Suprapubic skin (tissue), 4 donors: ENCODE data around the gene MYMK. TPM values are rescaled to one million over a fixed set of nuclear protein-coding genes. Genes with fewer than 3 reads are reported as not detected.

Experiments used
- DNase-seq, 2 donors: peaks; one replicate each; pipeline ENCODE4 v3.0.0-alpha.2; 2019; ENCODE audit warnings: low spot score in 2 of 2
- H3K27ac ChIP-seq: fragments of 200-600 bp; sonication (generic); one replicate; pipeline ENCODE4 v1.5.1; 2019
- H3K27me3 ChIP-seq: fragments of 200-600 bp; sonication (generic); one replicate; pipeline ENCODE4 v1.5.1; 2019
- H3K36me3 ChIP-seq: fragments of 200-600 bp; sonication (generic); one replicate; pipeline ENCODE4 v1.5.1; 2019
- H3K4me1 ChIP-seq: fragments of 200-600 bp; sonication (generic); one replicate; pipeline ENCODE4 v1.5.1; 2019
- H3K4me3 ChIP-seq: fragments of 200-600 bp; sonication (generic); one replicate; pipeline ENCODE4 v1.5.1; 2019; ENCODE audit warnings: mild to moderate bottlenecking
- H3K9me3 ChIP-seq: fragments of 200-600 bp; sonication (generic); one replicate; pipeline ENCODE4 v1.5.1; 2019
- EP300 ChIP-seq: sonication (generic); formaldehyde crosslinking; IDR thresholded peaks from one replicate; pipeline ENCODE4 v1.6.1; 2017; ENCODE audit warnings: antibody characterized with exemption
- POLR2A ChIP-seq, 2 donors: fragments of 450-650 bp; IDR thresholded peaks; one replicate each; pipeline ENCODE4 v1.6.1; 2017; ENCODE audit warnings: antibody characterized with exemption in 2 of 2, mild to moderate bottlenecking in 2 of 2, moderate library complexity in 2 of 2
- POLR2AphosphoS5 ChIP-seq, 3 donors: sonication (generic); formaldehyde crosslinking; IDR thresholded peaks; one replicate each; pipeline ENCODE4 v1.6.1; 2017; ENCODE audit warnings: antibody characterized with exemption in 3 of 3
- WGBS: methylation state at CpG from one replicate; pipeline ENCODE4 v1.1.5; 2018; 5-methylcytosine and 5-hydroxymethylcytosine counted together
- total RNA-seq, 4 donors: library from RNA; depleted of rRNA; stranded (reverse); fragments of >200 nt; gene quantifications; one replicate each; pipeline ENCODE4 v1.1.0, GENCODE V29; 2016
- TF ChIP-seq, protein P1 (sequence below), 2 donors: fragments of 200-600 bp in 1 of 2; fragments of 450-650 bp in 1 of 2; sonication (generic) in 1 of 2; IDR thresholded peaks; one replicate each; pipeline ENCODE4 v1.5.1; 2016 to 2019; ENCODE audit warnings: antibody characterized with exemption in 2 of 2, mild to moderate bottlenecking in 1 of 2, moderate library complexity in 1 of 2

Gene MYMK
- total RNA-seq, 4 donors from 2014 or later: not detected

DNA sequence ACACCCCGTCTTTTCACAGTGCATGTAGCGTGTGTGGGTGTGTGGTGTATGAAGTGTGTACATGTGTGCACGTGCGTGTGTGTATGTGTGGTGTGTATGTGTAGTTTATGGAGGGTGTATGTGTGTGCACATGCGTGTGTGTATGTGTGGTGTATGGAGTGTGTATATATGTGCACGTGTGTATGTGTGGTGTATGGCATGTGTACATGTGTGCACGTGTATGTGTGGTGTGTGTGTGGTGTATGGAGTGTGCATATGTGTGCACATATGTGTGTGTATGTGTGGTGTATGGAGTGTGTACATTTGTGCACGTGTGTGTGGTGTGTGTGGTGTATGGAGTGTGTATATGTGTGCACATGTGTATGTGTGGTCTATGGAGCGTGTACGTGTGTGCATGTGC lies 13.2 kb downstream of the MYMK start:
- Histone ChIP-seq H3K4me3 (no peak overlapping the region), H3K27ac (no peak overlapping the region), H3K27me3 (peaks cover 6% of the 10 kb centered on the region), H3K9me3 (no peaks in the 10 kb centered on the region), H3K36me3 (no peaks in the 10 kb centered on the region), H3K4me1 (peaks cover 33% of the 10 kb centered on the region)
- no peak for DNase-seq
- TF ChIP-seq POLR2AphosphoS5 (IDR thresholded peaks at IDR 0.05) (no peak), POLR2A (IDR thresholded peaks at IDR 0.05) (no peak), EP300 (no peak)
- TF ChIP-seq, protein P1, sequence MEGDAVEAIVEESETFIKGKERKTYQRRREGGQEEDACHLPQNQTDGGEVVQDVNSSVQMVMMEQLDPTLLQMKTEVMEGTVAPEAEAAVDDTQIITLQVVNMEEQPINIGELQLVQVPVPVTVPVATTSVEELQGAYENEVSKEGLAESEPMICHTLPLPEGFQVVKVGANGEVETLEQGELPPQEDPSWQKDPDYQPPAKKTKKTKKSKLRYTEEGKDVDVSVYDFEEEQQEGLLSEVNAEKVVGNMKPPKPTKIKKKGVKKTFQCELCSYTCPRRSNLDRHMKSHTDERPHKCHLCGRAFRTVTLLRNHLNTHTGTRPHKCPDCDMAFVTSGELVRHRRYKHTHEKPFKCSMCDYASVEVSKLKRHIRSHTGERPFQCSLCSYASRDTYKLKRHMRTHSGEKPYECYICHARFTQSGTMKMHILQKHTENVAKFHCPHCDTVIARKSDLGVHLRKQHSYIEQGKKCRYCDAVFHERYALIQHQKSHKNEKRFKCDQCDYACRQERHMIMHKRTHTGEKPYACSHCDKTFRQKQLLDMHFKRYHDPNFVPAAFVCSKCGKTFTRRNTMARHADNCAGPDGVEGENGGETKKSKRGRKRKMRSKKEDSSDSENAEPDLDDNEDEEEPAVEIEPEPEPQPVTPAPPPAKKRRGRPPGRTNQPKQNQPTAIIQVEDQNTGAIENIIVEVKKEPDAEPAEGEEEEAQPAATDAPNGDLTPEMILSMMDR (IDR thresholded peaks at IDR 0.05): no peak
- 79% methylated on average over 10 of the region's 10 CpGs for whole genome bisulfite sequencing

DNA sequence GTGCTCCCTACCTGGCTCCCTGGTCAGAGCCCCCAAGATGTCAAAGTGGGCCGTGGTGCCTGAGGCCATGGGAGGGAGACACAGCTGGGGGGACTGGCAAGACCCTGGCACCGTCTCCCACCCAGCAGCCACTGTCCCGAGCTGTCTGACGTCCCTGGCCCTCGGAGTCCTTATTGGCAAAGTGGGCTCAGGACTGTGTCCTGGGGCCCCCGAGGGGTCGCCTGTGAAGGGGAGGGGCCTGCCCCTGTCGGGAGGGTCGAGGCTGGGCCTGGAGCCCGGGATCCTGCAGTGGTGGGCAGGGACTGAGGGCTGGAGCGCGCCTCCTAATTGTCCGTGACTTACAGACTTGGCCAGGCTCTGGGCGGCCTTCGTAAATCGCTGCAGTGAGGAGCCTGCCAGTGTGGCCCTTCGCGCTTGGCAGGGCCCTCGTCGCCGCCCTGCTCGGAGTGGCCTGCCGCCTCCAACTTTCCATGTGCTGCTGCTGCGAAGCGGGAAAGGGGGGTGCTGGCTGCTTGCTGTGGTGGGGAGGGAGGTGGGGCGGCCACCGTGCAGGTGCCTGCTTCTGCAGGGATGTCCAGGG lies 13.7 kb downstream of the MYMK start:
- H3K27me3 ChIP-seq: peaks cover 6% of the 10 kb centered on the region
- H3K4me3 ChIP-seq: no peak overlapping the region
- H3K4me1 ChIP-seq: peaks cover 37% of the 10 kb centered on the region
- whole genome bisulfite sequencing: 88% methylated on average over 18 of the region's 27 CpGs
- H3K9me3 ChIP-seq: no peaks in the 10 kb centered on the region
- H3K27ac ChIP-seq: no peak overlapping the region
- no peak for DNase-seq
- no peak for TF ChIP-seq EP300
- TF ChIP-seq POLR2AphosphoS5 (IDR thresholded peaks at IDR 0.05): no peak
- H3K36me3 ChIP-seq: no peaks in the 10 kb centered on the region

DNA sequence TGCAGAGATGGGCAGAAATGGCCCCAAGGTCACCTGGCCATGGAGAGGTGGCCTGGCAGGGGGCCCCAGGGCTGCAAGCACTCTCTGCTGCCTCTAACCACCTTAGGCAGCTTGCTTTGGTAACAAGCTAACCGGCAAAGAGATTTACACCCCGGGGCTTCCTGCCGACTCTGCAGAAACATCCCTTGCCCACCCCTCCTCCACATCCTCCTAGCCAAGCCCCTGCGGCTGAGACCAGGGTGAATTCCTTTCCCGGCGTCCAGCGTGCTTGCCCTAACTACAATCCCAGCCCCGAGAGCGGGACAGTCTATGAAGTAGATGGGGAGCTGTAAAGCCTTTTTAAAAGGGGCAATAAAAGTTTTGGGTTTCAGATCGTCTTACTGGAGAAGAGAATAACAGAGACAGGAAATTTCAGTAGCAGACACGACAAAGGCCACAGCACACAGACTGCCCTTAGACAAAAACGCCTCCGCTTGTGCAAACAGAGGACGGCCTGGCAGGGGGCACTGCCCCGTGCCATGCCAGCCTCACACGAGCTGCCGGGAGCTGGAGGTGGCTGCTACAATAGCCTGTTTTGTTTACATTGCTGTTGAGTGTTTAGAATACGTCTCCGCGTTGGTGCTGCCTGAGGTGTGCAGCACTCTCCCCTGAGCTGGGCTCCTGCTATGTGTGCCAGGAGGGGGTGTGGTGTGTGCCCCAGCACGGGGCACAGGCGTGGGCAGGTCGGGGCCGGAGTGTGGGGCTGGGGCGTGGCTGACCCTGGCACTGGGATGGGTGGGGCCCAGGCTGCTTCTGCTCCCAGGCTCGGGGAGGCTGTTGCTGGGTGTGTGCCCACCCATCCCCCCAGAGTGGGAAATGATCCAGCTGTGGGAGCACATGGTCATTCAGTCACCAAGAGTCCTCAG lies 15.3 kb downstream of the MYMK start:
- Histone ChIP-seq H3K4me1 (peaks cover 28% of the 10 kb centered on the region), H3K4me3 (peak overlapping the region; percentile 9), H3K9me3 (no peaks in the 10 kb centered on the region), H3K27ac (no peak overlapping the region), H3K27me3 (peaks cover 10% of the 10 kb centered on the region), H3K36me3 (no peaks in the 10 kb centered on the region)
- WGBS: 6% methylated on average over 20 of the region's 26 CpGs
- no peak for DNase-seq
- TF ChIP-seq EP300 (no peak), POLR2A (IDR thresholded peaks at IDR 0.05) (no peak), POLR2AphosphoS5 (IDR thresholded peaks at IDR 0.05) (no peak)
- TF ChIP-seq, protein P1 (IDR thresholded peaks at IDR 0.05): no peak

DNA sequence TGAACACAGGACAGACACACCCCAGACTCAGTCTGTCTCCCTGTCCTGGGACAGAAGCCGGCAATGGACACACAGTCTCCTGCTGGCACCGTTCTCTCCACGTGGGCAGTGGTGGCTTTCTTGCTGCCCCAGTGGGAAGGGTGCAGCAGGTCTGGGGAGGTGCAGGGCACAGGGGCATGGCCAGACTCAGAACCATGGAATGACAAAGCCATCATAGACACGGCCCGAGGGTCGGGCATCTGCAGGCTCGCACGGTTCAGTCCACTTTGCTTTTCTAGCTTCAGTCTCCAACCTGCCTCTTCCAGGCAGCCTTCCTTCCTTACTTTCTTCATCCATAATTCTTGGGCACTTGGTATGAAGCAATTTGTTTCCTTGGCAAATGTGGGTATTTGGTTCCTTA lies 16.7 kb downstream of the MYMK start:
- no peak for DNase-seq
- Histone ChIP-seq H3K27ac (no peak overlapping the region), H3K9me3 (no peaks in the 10 kb centered on the region), H3K4me1 (peaks cover 23% of the 10 kb centered on the region), H3K36me3 (no peaks in the 10 kb centered on the region), H3K4me3 (no peak overlapping the region), H3K27me3 (peaks cover 10% of the 10 kb centered on the region)
- 84% methylated on average over 8 of the region's 8 CpGs for WGBS
- TF ChIP-seq POLR2AphosphoS5 (IDR thresholded peaks at IDR 0.05) (no peak), EP300 (no peak), POLR2A (IDR thresholded peaks at IDR 0.05) (no peak)
- TF ChIP-seq, protein P1 (IDR thresholded peaks at IDR 0.05): no peak

DNA sequence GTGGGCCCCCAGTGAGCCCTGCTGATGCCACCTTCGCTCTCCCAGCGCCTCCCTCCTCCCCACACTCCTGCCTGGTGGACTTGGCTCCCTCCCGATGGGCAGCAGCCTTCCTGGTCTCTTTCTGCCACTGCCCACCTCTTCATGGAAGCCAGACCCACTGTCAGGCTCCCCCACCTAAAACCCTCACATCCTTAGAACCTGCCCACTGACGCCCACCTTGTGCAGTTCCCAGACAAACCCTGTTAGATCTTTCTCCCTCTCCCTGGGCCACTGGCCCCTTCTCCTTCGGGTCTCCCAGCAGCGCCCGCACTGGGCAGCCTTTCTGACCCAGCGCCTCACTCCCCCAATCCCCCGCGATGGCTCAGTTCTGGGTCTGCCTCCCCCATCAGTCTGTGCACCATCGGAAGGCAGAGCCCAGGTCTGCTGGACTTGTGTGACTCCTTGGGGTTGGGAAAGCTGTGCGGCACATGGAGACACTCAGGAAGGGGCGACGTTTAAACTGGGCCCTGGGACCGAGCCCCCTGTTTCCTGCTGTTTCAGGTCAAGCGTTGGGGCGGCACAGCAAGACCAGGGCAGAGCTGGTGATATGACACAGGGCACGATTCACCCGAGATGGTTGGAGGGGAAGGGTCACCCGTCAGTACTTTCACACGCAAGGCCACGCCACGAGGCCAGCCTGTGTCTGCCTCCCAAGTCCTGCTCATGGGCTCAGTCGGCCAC lies 17.4 kb downstream of the MYMK start:
- no peaks in the 10 kb centered on the region for H3K36me3 ChIP-seq
- no peak overlapping the region for H3K4me3 ChIP-seq
- WGBS: 92% methylated on average over 13 of the region's 24 CpGs
- H3K4me1 ChIP-seq: peaks cover 23% of the 10 kb centered on the region
- H3K27me3 ChIP-seq: peaks cover 10% of the 10 kb centered on the region
- H3K9me3 ChIP-seq: peaks cover 2% of the 10 kb centered on the region
- TF ChIP-seq EP300 (no peak), POLR2AphosphoS5 (IDR thresholded peaks at IDR 0.05) (no peak), POLR2A (IDR thresholded peaks at IDR 0.05) (no peak)
- TF ChIP-seq, protein P1 (IDR thresholded peaks at IDR 0.05): no peak
- DNase-seq: no peak
- H3K27ac ChIP-seq: no peak overlapping the region
